HL-60 (cell line): ENCODE measurements around the gene PPP1R9B.

ENCODE experiments used
- CTCF ChIP-seq: IDR thresholded peaks from one replicate; pipeline ENCODE4 v1.5.1; 2011; ENCODE audit warnings: low read length, control low read depth, inconsistent platforms; ENCODE audit not compliant: insufficient read depth
- GABPA ChIP-seq: IDR thresholded peaks from 2 replicates; pipeline ENCODE4 v1.6.1; 2012; ENCODE audit warnings: low read depth
- POLR2AphosphoS5 ChIP-seq: IDR thresholded peaks from 2 replicates; pipeline ENCODE4 v1.6.1; 2012; ENCODE audit warnings: low read depth
- REST ChIP-seq: IDR thresholded peaks from 2 replicates; pipeline ENCODE4 v1.6.1; 2012; ENCODE audit warnings: low read depth; ENCODE audit not compliant: insufficient replicate concordance

GRCh38 chr17:50191359-50192143, 41.1 kb upstream of the PPP1R9B start:
- TF ChIP-seq POLR2AphosphoS5 (no peak), CTCF (no peak), GABPA (no peak), REST (no peak)
